ENCODE measurements around the gene SPIRE1. TPM values are rescaled to one million over a fixed set of nuclear protein-coding genes. Genes with fewer than 3 reads are reported as not detected.

The SPIRE1 gene
- total RNA-seq, 1 experiment from 2014 or later: 15.2 TPM

GRCh38 chr18:12479982-12480381 is 177.9 kb downstream of the SPIRE1 start:
- Histone ChIP-seq H3K27ac (no peak overlapping the region), H3K27me3 (no peaks in the 10 kb centered on the region), H3K36me3 (no peaks in the 10 kb centered on the region), H3K9me3 (replicated peaks) (no peaks in the 10 kb centered on the region), H3K4me1 (no peaks in the 10 kb centered on the region), H3K4me3 (no peak overlapping the region)
- DNase-seq: no peak

GRCh38 chr18:12479536-12479935 is 178.4 kb downstream of the SPIRE1 start:
- H3K27ac ChIP-seq: no peak overlapping the region
- no peaks in the 10 kb centered on the region for H3K4me1 ChIP-seq
- no peaks in the 10 kb centered on the region for H3K36me3 ChIP-seq
- H3K27me3 ChIP-seq: no peaks in the 10 kb centered on the region
- H3K4me3 ChIP-seq: no peak overlapping the region
- no peaks in the 10 kb centered on the region for H3K9me3 ChIP-seq (replicated peaks)
- DNase-seq: no peak

DNA sequence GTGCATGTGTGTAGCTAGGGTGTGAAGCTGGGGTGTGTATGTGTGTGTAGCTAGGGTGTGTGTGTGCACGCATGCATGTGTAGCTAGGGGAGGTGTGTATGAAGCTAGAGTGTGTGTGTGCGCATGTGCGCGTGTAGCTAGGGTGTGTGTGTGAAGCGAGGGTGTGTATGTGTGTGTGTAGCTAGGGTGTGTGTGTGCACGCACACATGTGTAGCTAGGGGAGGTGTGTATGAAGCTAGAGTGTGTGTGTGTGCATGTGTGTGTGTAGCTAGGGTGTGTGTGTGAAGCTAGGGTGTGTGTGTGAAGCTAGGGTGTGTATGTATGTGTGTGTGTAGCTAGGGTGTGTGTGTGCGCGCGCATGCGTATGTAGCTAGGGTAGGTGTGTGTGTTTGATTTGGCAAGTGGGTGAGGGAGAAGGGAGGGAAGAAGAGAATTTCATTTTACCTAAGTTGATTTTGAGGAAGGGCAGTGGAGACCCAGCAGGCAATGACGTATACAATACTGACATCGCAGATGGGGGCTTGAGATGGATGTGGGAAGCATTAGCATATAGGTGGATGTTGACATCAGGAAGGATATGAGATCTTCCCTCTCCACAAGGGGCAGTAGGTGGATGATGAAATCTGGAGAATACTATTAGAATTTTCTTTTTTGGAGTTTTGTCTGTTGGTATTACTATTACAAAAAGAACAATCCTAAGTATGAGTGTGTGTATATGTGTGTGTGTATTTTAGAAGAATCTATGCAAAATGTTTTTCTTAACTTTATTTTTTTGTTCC is 179.4 kb downstream of the SPIRE1 start:
- DNase-seq: no peak
- Histone ChIP-seq H3K27ac (no peak overlapping the region), H3K27me3 (no peaks in the 10 kb centered on the region)

DNA sequence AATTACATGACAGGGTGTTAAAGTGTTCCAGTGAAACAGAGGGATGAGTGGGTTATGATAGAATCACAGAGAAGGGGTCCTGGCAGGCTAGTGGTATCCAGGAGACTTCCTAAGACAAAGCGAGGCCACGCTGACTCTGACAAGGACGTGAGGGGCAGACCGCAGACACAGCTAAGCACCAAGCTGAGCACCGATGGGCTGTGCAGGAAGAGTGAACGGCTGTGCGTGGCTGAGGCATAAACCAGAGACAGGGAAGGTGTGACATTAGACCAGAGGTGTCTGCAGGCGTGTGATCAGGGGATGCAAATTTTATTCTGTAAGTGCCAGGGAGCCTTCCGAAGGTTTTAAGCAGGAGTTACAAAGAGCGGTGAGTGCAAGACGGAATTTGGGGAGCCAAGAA is 180.3 kb downstream of the SPIRE1 start:
- H3K4me3 ChIP-seq: no peak overlapping the region
- no peak for DNase-seq

More for the DNA sequence above, 179.4 kb downstream of the SPIRE1 start:
- Histone ChIP-seq H3K4me3 (no peak overlapping the region), H3K4me1 (no peaks in the 10 kb centered on the region), H3K9me3 (replicated peaks) (no peaks in the 10 kb centered on the region), H3K36me3 (no peaks in the 10 kb centered on the region)

DNA sequence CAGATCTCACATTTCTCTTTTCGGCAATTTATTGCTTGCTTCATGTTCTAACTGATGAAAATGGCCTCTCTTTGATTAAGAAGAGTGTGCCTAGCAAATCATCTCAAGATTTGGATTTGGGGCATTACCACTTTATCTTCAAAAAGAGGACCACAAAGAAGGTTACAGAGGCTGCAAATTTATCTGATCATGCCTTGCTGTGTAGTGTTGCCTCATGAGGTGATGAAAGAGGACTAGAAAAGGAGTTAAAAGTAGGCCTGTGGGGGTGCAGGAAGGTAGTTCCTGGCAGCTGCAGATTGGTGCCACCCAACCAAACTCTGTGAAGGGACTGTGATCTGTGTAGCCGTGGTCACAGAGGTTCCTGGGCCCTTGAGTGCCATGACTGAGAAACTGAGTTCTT is 181.0 kb downstream of the SPIRE1 start:
- DNase-seq: no peak
- no peaks in the 10 kb centered on the region for H3K9me3 ChIP-seq (replicated peaks)

More for the DNA sequence above, 180.3 kb downstream of the SPIRE1 start:
- Histone ChIP-seq H3K4me1 (no peaks in the 10 kb centered on the region), H3K27me3 (no peaks in the 10 kb centered on the region), H3K9me3 (replicated peaks) (no peaks in the 10 kb centered on the region), H3K27ac (no peak overlapping the region), H3K36me3 (no peaks in the 10 kb centered on the region)

DNA sequence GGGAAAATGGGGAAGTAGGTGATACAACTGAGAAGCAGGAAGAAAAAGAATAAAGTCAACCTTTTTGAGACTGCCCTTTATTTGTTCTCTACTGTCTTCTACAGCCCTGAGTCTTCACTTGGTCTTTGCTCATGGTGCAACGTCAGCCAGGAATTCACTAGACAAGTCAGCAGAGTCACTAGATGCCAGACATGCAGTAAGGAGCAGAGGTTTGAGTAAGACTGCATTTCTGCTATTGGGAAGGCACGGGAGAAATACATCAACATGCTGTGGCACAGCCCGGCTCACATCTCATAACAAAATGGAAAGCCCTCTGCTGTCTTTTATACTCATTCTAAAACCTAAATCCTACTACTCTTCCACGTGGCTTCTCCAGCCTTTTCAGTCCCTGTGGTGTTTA is 183.0 kb downstream of the SPIRE1 start:
- no peak overlapping the region for H3K27ac ChIP-seq
- H3K36me3 ChIP-seq: no peaks in the 10 kb centered on the region
- no peak overlapping the region for H3K4me3 ChIP-seq
- no peak for DNase-seq
- no peaks in the 10 kb centered on the region for H3K27me3 ChIP-seq
- no peaks in the 10 kb centered on the region for H3K4me1 ChIP-seq
- no peaks in the 10 kb centered on the region for H3K9me3 ChIP-seq (replicated peaks)

More for the DNA sequence above, 181.0 kb downstream of the SPIRE1 start:
- Histone ChIP-seq H3K4me1 (no peaks in the 10 kb centered on the region), H3K4me3 (no peak overlapping the region), H3K36me3 (no peaks in the 10 kb centered on the region), H3K27ac (no peak overlapping the region), H3K27me3 (no peaks in the 10 kb centered on the region)

GRCh38 chr18:12474146-12474545 is 183.8 kb downstream of the SPIRE1 start:
- Histone ChIP-seq H3K9me3 (replicated peaks) (no peaks in the 10 kb centered on the region), H3K4me1 (no peaks in the 10 kb centered on the region), H3K27ac (no peak overlapping the region), H3K36me3 (no peaks in the 10 kb centered on the region), H3K27me3 (no peaks in the 10 kb centered on the region), H3K4me3 (no peak overlapping the region)
- no peak for DNase-seq

GRCh38 chr18:12470382-12471075 is 187.4 kb downstream of the SPIRE1 start:
- Histone ChIP-seq H3K27me3 (no peaks in the 10 kb centered on the region), H3K27ac (no peak overlapping the region), H3K9me3 (replicated peaks) (no peaks in the 10 kb centered on the region), H3K4me1 (no peaks in the 10 kb centered on the region), H3K4me3 (no peak overlapping the region), H3K36me3 (no peaks in the 10 kb centered on the region)
- DNase-seq: no peak

DNA sequence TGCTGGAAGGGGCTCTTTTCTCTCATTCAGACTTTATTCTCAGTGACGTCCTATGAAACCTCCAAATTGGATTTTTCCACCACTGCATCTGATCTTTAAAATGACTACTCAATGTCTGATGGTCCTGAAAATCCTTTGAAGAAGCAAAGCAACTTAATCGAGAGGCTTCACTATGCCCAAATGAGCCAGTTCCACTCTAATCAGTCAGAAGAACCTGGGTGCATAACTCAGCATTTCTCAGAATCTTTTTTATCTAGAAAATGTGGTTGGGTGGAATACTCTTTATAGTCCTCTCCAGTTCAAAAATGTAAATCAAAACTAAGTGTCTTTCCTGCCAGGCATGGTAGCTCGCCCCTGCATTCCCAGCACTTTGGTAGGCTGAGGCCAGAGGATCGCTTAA is 189.5 kb downstream of the SPIRE1 start:
- Histone ChIP-seq H3K4me3 (no peak overlapping the region), H3K36me3 (no peaks in the 10 kb centered on the region), H3K27me3 (no peaks in the 10 kb centered on the region), H3K27ac (no peak overlapping the region), H3K4me1 (no peaks in the 10 kb centered on the region), H3K9me3 (replicated peaks) (no peaks in the 10 kb centered on the region)
- no peak for DNase-seq

- no peak overlapping the region for H3K27ac ChIP-seq
- H3K4me1 ChIP-seq: no peaks in the 10 kb centered on the region
- no peak for DNase-seq
- H3K9me3 ChIP-seq (replicated peaks): no peaks in the 10 kb centered on the region
- H3K4me3 ChIP-seq: no peak overlapping the region
- no peaks in the 10 kb centered on the region for H3K27me3 ChIP-seq
- no peaks in the 10 kb centered on the region for H3K36me3 ChIP-seq
Observed at GRCh38 chr18:12464731-12465130, 193.2 kb downstream of the SPIRE1 start.

DNA sequence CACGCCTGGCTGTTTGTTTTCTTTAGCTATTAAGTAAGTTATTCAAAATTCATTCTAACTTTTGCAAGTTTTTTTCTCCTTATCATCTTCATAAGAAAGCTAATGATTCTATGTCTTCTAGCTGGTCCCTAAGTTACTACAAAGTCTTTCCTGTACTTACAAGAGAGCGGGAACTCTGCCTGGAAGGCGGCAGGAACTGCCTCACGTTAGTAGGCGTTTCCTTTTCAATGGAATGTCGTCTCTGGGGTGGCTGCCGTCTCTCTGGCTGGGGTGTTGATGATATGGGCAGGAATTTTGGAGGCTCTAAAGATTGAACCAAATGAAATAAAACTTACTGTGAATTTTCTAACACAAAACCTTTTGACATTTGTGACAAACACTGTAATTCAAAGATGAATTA is 194.7 kb downstream of the SPIRE1 start:
- Histone ChIP-seq H3K27ac (no peak overlapping the region), H3K4me3 (no peak overlapping the region), H3K4me1 (no peaks in the 10 kb centered on the region), H3K27me3 (no peaks in the 10 kb centered on the region), H3K36me3 (no peaks in the 10 kb centered on the region), H3K9me3 (replicated peaks) (no peaks in the 10 kb centered on the region)
- no peak for DNase-seq

DNA sequence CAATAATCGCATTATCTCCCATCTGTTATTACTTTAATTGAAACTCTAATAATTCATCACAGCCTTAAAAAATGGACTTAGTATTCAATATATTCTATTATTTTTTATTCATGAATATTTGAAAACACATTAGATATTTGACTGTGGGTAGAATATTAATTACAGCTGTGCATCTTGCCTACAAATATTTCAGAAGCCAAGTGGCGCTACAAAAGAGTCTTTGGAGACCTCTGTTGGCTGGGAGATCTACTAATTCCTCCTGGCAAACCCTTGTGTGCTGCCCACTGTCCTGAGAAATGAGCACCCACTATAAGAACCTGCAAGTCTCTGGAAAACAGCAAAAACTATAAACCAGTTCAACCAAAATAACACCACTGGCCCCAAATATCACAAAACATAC is 195.7 kb downstream of the SPIRE1 start:
- Histone ChIP-seq H3K27ac (no peak overlapping the region), H3K36me3 (no peaks in the 10 kb centered on the region), H3K9me3 (replicated peaks) (no peaks in the 10 kb centered on the region), H3K4me3 (no peak overlapping the region), H3K27me3 (no peaks in the 10 kb centered on the region), H3K4me1 (no peaks in the 10 kb centered on the region)
- DNase-seq: no peak

GRCh38 chr18:12461326-12461725 is 196.6 kb downstream of the SPIRE1 start:
- H3K4me3 ChIP-seq: no peak overlapping the region
- DNase-seq: no peak
- H3K27ac ChIP-seq: no peak overlapping the region
- no peaks in the 10 kb centered on the region for H3K9me3 ChIP-seq (replicated peaks)
- no peaks in the 10 kb centered on the region for H3K4me1 ChIP-seq
- H3K27me3 ChIP-seq: no peaks in the 10 kb centered on the region
- H3K36me3 ChIP-seq: no peaks in the 10 kb centered on the region

DNA sequence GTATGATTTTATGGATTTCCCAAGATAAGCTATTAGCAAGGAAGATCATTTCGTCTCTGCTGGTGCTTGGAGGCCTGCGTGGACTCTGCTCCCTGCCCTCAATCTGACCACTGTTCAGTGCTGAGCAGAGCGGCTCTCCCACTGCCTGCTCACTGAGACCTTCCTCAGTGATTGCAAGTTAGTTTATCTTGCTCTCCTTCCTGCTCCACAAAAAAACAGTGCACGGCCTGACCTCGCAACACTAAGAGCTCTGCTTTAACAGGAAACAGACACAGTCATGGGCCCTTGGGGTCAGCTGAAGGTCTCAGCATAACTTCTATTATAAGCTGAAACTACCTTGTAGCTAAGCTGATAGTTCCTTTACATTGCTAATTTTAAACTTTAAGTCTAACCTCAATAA is 197.0 kb downstream of the SPIRE1 start:
- Histone ChIP-seq H3K27ac (no peak overlapping the region), H3K9me3 (replicated peaks) (no peaks in the 10 kb centered on the region), H3K4me3 (no peak overlapping the region), H3K4me1 (no peaks in the 10 kb centered on the region), H3K36me3 (no peaks in the 10 kb centered on the region), H3K27me3 (no peaks in the 10 kb centered on the region)
- DNase-seq: no peak

DNA sequence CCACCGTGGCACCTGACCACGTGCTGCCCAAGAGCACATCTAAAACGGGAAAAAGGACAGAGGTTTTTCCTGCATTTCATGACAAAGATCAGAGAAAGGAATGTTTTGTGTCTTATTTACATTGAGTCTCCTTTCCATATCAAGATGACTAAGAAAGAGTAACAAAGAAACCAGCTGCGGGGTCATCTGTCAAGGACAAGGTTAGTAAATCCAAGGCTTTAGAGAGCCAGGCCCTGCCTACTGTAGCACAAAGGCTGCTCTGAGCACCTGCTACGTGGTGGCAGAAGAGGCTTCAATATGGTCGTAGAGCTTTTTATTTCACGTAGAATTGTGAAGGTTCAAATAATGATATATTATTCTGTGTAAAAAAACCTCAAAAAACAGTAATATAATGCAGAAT is 199.1 kb downstream of the SPIRE1 start:
- no peak for DNase-seq
- no peaks in the 10 kb centered on the region for H3K27me3 ChIP-seq
- no peaks in the 10 kb centered on the region for H3K9me3 ChIP-seq (replicated peaks)
- no peaks in the 10 kb centered on the region for H3K36me3 ChIP-seq
- H3K4me3 ChIP-seq: no peak overlapping the region
- H3K4me1 ChIP-seq: no peaks in the 10 kb centered on the region
- no peak overlapping the region for H3K27ac ChIP-seq

GRCh38 chr18:12456441-12456840 is 201.5 kb downstream of the SPIRE1 start:
- DNase-seq: no peak
- H3K27ac ChIP-seq: no peak overlapping the region

More at GRCh38 chr18:12456441-12456840, 201.5 kb downstream of the SPIRE1 start:
- Histone ChIP-seq H3K9me3 (replicated peaks) (no peaks in the 10 kb centered on the region), H3K36me3 (no peaks in the 10 kb centered on the region), H3K4me3 (no peak overlapping the region), H3K4me1 (no peaks in the 10 kb centered on the region), H3K27me3 (no peaks in the 10 kb centered on the region)

All from SJCRH30 (cell line).